Omental fat pad (tissue), 4 donors: ENCODE data around the gene FBXL15. TPM values are rescaled to one million over a fixed set of nuclear protein-coding genes. Genes with fewer than 3 reads are reported as not detected.

Source experiments
- ATAC-seq: fragments of 150-250 bp; one replicate; pipeline ENCODE4 v1.9.1; 2016; ENCODE audit warnings: mild to moderate bottlenecking, moderate library complexity; ENCODE audit not compliant: low FRiP score
- DNase-seq: peaks from one replicate; pipeline ENCODE4 v3.0.0-alpha.2; 2019; ENCODE audit warnings: low spot score
- small RNA-seq: library from RNA; depleted of rRNA; stranded (forward); fragments of <200 nt; gene quantifications from one replicate; pipeline ENCODE3, GENCODE V24; 2016
- total RNA-seq, 4 donors: library from RNA; depleted of rRNA; stranded (reverse); fragments of >200 nt; gene quantifications; one replicate each; pipeline ENCODE4 v1.1.0, GENCODE V29; 2016
- TF ChIP-seq, protein P1 (sequence below), 3 donors: fragments of 450-650 bp; IDR thresholded peaks; one replicate each; pipeline ENCODE4 v1.5.1; 2016 to 2017; ENCODE audit warnings: antibody characterized with exemption in 3 of 3, mild to moderate bottlenecking in 3 of 3, moderate library complexity in 2 of 3

FBXL15 gene
- total RNA-seq, 4 donors from 2014 or later: 11.7 to 16.8 (median 15.0) TPM

DNA sequence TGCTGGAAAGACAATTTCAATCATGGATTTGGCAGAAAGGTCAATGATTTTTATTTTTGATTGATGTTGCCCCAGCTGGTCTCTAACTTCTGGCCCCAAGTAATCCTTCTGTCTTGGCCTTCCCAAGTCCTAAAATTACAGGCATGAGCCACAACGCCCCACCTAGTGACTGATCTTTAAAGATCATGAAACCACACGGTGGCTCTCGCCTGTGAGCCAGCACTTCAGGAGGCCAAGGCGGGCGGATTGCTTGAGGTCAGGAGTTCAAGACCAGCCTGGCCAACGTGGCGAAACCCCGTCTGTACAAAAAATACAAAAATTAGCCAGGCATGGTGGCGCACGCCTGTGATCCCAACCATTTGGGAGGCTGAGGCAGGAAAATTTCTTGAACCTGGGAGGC, 43.3 kb downstream of the FBXL15 start:
- ATAC-seq (no peak), DNase-seq (no peak)
- TF ChIP-seq, protein P1, sequence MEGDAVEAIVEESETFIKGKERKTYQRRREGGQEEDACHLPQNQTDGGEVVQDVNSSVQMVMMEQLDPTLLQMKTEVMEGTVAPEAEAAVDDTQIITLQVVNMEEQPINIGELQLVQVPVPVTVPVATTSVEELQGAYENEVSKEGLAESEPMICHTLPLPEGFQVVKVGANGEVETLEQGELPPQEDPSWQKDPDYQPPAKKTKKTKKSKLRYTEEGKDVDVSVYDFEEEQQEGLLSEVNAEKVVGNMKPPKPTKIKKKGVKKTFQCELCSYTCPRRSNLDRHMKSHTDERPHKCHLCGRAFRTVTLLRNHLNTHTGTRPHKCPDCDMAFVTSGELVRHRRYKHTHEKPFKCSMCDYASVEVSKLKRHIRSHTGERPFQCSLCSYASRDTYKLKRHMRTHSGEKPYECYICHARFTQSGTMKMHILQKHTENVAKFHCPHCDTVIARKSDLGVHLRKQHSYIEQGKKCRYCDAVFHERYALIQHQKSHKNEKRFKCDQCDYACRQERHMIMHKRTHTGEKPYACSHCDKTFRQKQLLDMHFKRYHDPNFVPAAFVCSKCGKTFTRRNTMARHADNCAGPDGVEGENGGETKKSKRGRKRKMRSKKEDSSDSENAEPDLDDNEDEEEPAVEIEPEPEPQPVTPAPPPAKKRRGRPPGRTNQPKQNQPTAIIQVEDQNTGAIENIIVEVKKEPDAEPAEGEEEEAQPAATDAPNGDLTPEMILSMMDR (IDR thresholded peaks at IDR 0.05): no peak

DNA sequence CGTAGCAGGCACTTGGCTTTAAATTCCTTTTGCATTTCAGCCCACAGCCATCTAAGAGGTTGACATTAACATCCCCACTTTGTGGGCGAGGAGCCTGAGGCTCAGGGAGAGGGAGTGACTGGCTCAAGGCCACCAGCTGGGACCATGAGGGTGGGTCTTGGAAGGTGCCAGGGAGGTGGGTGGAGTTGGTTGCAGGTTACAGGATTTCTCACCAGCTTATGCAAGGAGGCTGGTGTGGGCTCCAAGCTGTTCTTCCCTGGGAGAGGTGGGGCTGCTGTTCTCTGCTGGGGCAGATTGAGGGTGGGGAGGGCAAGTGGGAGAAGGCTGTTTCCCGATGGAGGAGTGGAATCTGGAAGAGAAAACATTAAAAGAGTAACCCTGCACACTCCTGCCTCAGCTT, 44.8 kb downstream of the FBXL15 start:
- TF ChIP-seq, protein P1 (IDR thresholded peaks at IDR 0.05): no peak
- ATAC-seq (no peak), DNase-seq (no peak)

DNA sequence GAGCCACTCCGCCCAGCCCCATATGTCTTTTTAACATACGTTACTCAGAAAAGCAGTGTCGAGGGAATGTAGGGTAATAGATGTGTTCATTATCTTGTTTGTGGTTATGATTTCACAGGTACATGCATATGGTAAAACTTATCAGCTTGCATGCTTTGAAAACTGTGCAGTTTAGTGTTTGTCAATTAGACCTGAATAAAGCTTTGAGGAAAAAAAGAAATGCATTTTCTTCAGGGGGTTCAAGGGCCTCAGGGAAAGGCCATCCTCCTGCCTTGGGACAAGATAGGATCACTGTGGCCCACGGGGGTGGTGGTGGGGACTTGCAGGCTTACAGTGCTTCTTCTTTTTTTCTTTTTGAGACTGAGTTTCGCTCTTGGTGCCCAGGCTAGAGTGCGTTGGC, 46.7 kb downstream of the FBXL15 start:
- DNase-seq: no peak
- ATAC-seq: no peak
- TF ChIP-seq, protein P1 (IDR thresholded peaks at IDR 0.05): no peak

DNA sequence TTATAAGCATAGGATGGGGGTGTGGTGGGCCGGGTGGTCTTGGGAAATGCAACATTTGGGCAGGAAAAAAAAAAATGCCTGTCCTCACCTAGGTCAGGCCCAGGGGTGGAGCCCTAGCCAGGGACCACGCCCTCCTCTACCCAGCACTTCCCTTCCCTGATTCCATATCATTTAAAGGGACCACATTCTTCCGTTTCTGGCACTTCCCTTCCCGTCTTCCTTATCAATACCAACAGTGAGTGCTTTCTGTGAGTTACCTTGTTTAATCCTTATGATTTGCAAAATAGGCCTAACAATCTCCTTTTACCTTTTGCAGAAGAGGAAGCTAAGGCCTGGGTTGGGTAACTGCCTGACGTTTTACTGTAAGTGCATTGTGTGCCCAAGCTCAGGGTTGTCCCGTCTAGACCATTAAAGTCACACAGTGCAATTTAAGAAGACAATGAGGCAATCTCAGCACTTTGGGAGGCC, 47.4 kb downstream of the FBXL15 start:
- TF ChIP-seq, protein P1 (IDR thresholded peaks at IDR 0.05): no peak
- DNase-seq (no peak), ATAC-seq (no peak)

DNA sequence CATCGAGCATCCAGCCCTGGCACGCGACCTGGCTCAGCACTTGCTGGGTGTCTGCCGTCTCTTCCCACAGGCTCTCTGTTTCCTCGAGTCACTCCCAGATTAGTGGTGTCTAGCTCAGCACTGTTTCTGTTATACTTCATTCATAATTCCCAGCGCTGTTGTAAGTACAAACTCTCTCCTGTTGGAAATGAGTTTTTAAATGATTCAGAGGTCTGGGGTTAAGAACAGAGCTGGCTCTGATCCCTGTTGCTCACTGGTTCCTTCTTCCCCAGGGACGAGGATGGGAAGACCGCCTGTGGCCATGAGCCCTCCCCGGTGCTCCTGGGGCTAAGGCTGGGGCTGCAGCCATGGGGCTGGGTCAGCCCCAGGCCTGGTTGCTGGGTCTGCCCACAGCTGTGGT, 48.0 kb downstream of the FBXL15 start:
- ATAC-seq: no peak
- no peak for DNase-seq
- TF ChIP-seq, protein P1 (IDR thresholded peaks at IDR 0.05): no peak

DNA sequence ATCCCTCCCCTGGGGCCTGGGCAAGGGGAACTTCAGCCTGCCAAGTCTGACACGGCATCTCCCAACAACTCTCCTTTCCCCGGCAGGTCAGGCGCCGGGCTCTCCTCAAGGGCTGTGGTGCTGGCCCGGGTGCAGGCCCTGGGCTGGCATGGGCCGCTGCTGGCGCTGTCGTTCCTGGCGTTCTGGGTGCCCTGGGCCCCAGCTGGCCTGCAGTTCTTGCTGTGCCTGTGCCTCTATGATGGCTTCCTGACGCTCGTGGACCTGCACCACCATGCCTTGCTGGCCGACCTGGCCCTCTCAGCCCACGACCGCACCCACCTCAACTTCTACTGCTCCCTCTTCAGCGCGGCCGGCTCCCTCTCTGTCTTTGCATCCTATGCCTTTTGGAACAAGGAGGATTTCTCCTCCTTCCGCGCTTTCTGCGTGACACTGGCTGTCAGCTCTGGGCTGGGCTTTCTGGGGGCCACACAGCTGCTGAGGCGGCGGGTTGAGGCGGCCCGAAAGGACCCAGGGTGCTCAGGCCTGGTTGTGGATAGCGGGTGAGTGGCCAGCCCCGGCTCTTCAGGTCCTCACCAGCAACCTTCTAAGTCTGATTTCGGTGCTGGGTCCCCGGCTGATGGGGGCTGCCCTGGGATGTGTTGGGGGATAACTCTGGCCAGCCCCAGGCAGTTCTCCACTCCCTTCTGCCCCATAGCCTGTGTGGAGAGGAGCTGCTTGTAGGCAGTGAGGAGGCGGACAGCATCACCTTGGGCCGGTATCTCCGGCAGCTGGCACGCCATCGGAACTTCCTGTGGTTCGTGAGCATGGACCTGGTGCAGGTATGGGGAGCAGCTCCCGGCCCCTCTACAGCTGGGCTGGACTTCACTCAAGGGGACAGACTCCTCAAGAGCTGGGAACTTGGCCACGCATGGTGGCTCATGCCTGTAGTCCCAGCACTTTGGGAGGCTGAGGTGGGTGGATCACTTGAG, 50.2 kb downstream of the FBXL15 start:
- ATAC-seq (no peak), DNase-seq (no peak)
- TF ChIP-seq, protein P1 (IDR thresholded peaks at IDR 0.05): no peak

Small RNAs within 50 kb of the gene (small RNA-seq; reads per million reads assigned to genes)
- 11,748 reads per million, percentile 100 among the genes with 10 or more reads in this experiment for gene MIR146B

Other genes starting within 250 kb of the FBXL15 start
- gene ELOVL3, start 194.5 kb upstream of the FBXL15 start, total RNA-seq: 1 to 10 TPM in 3 of 4 donors, under 1 TPM in 1; 0.72 to 4.6 (median 2.1) TPM
- under 1 TPM in 2 of 4 donors, not detected in 2; 0.36 to 0.37 TPM for gene PITX3, start 179.3 kb upstream of the FBXL15 start, total RNA-seq
- 10 to 100 TPM; 28.1 to 34.9 (median 31.6) TPM for gene GBF1, start 175.3 kb upstream of the FBXL15 start, total RNA-seq
- gene NFKB2, start 25.1 kb upstream of the FBXL15 start, total RNA-seq: 10 to 100 TPM; 13.7 to 54.4 (median 28.8) TPM
- 1 to 10 TPM in 2 of 4 donors, under 1 TPM in 1, not detected in 1; 0.44 to 1.6 (median 1.1) TPM for gene PSD, start 2.1 kb upstream of the FBXL15 start, total RNA-seq
- 10 to 100 TPM; 41.1 to 51.6 (median 47.2) TPM for gene CUEDC2, start 11.7 kb downstream of the FBXL15 start, total RNA-seq
- under 1 TPM in 1 of 4 donors, not detected in 3; 0.84 TPM for gene C10orf95, start 30.7 kb downstream of the FBXL15 start, total RNA-seq
- 100 to 1,000 TPM in 3 of 4 donors, 10 to 100 TPM in 1; 81.8 to 117 (median 113) TPM for gene ACTR1A, start 81.9 kb downstream of the FBXL15 start, total RNA-seq
- gene SUFU, start 83.1 kb downstream of the FBXL15 start, total RNA-seq: 10 to 100 TPM in 1 of 4 donors, 1 to 10 TPM in 3; 3.7 to 10.1 (median 7.1) TPM
- gene TRIM8, start 223.6 kb downstream of the FBXL15 start, total RNA-seq: 100 to 1,000 TPM in 3 of 4 donors, 10 to 100 TPM in 1; 58.2 to 121 (median 103) TPM